Measurements from ENCODE around the gene GGT6. TPM values are rescaled to one million over a fixed set of nuclear protein-coding genes. Genes with fewer than 3 reads are reported as not detected.
"Not testable (repeated sequence)": the region's sequence is repeated elsewhere in the genome, so short reads cannot be mapped to it uniquely, and the experiment has no call there.

GGT6 gene
- total RNA-seq, 3 donors from 2014 or later, result 98.0 to 219 (median 189) TPM

GRCh38 chr17:4583206-4583605 is 22.8 kb upstream of the GGT6 start:
- no peaks in the 10 kb centered on the region for H3K9me3 ChIP-seq
- no peak for TF ChIP-seq CTCF (IDR thresholded peaks at IDR 0.05)
- DNase-seq (no peak), ATAC-seq (no peak)
- H3K36me3 ChIP-seq (ENCODE audit: low read depth), result no peaks in the 10 kb centered on the region
- peaks cover 10% of the 10 kb centered on the region for H3K4me1 ChIP-seq (ENCODE audit: low read depth)
- H3K4me3 ChIP-seq, result no peak overlapping the region
- intact Hi-C loops (cut with DNase I, micrococcal nuclease), result no loop called here

DNA sequence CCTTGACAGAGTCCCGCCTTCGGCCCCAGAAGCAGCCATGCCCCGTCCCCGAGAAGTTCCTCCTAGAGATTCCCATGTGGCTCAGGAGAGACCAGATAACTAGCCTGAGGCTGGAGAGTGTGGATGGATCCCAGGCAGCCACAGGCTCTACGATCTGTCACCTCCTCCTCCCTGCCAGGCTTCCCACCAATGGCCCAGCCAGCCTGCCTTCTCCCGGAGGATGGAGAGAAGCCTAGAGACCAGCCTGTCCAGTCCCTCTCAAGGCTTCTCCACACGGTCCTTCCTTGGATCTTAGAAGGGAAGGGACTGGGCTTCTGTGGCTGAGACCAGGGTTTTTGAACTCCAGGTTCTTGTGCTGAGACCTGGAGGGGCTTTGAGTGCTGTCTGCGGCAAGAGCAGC is 22.3 kb upstream of the GGT6 start:
- no peaks in the 10 kb centered on the region for H3K36me3 ChIP-seq (ENCODE audit: low read depth)
- TF ChIP-seq CTCF (IDR thresholded peaks at IDR 0.05), result no peak
- peaks cover 10% of the 10 kb centered on the region for H3K4me1 ChIP-seq (ENCODE audit: low read depth)
- DNase-seq (no peak), ATAC-seq (no peak)
- intact Hi-C loops (cut with DNase I, micrococcal nuclease), result no loop called here
- no peaks in the 10 kb centered on the region for H3K9me3 ChIP-seq
- no peak overlapping the region for H3K4me3 ChIP-seq

- TF ChIP-seq CTCF (IDR thresholded peaks at IDR 0.05), result no peak
- Histone ChIP-seq H3K9me3 (no peaks in the 10 kb centered on the region), H3K4me3 (no peak overlapping the region), H3K36me3 (ENCODE audit: low read depth) (no peaks in the 10 kb centered on the region), H3K4me1 (ENCODE audit: low read depth) (peaks cover 10% of the 10 kb centered on the region)
- no peak for DNase-seq
- no peak for ATAC-seq
- intact Hi-C loops (cut with DNase I, micrococcal nuclease), result no loop called here
These were observed 21.7 kb upstream of the GGT6 start for GRCh38 chr17:4582101-4582501.

DNA sequence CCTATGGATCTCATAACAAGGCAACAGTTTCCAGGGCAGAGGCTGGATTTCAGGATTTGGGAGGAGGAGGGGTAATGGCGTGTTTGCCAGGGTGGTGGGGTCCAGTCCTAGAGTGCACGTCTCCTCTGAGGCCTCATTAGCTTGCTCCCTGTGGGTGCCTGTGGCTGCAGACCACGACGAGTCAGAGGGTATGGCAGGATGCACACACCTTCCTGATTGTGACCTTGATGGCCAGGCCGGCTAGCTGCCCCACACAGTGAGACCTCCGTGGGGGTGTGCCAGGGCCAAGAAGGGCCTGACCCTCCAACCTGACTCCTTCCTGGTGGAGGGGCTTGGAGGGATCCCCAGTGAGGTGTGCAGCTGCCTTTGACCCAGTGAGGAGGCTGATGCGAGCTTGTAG is 19.9 kb upstream of the GGT6 start:
- Histone ChIP-seq H3K4me3 (no peak overlapping the region), H3K4me1 (ENCODE audit: low read depth) (peaks cover 10% of the 10 kb centered on the region), H3K36me3 (ENCODE audit: low read depth) (no peaks in the 10 kb centered on the region), H3K9me3 (no peaks in the 10 kb centered on the region)
- DNase-seq, result no peak
- no peak for ATAC-seq
- intact Hi-C loops (cut with DNase I, micrococcal nuclease), result no loop called here
- no peak for TF ChIP-seq CTCF (IDR thresholded peaks at IDR 0.05)

DNA sequence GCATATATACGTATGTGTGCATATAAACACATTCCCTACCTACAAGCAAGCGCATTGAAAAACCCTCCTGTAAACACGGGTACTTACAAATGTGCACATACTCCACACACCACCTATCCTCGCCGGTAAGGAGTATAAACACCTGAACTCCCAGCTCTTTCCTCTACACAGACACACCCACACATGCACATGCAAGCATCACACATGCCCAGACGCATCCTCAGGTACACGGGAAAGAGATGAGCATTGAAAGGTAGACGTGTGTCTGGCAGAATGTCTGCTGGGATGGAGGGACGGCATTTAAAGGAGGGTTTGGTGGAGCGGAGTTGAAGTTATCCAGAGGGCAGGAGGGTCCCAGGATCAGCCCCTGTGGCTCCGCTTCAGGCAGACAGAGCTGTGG is 19.3 kb upstream of the GGT6 start:
- ATAC-seq (no peak), DNase-seq (no peak)
- Histone ChIP-seq H3K4me3 (no peak overlapping the region), H3K9me3 (no peaks in the 10 kb centered on the region), H3K36me3 (ENCODE audit: low read depth) (no peaks in the 10 kb centered on the region), H3K4me1 (ENCODE audit: low read depth) (peaks cover 7% of the 10 kb centered on the region)
- intact Hi-C loops (cut with DNase I, micrococcal nuclease), result no loop called here
- no peak for TF ChIP-seq CTCF (IDR thresholded peaks at IDR 0.05)

- H3K4me3 ChIP-seq; H3K36me3 ChIP-seq (ENCODE audit: low read depth); DNase-seq; H3K9me3 ChIP-seq; intact Hi-C loops (cut with DNase I, micrococcal nuclease); H3K4me1 ChIP-seq (ENCODE audit: low read depth); ATAC-seq: not testable (repeated sequence)
These were observed 18.0 kb upstream of the GGT6 start for GRCh38 chr17:4578349-4578748.
